HEK293T (cell line): ENCODE results near the gene SGF29.
"Not testable (repeated sequence)": the region's sequence is repeated elsewhere in the genome, so short reads cannot be mapped to it uniquely, and the experiment has no call there.

Experiments
- CTCF ChIA-PET: fragments of 350-600 bp; formaldehyde crosslinking; extraction: SDS; loops from one replicate; lab custom pipeline; 2021; ENCODE audit warnings: antibody characterized with exemption, inconsistent platforms; lab: Yijun Ruan, JAX
- POLR2A ChIA-PET: fragments of 350-600 bp; formaldehyde crosslinking; extraction: SDS; loops from one replicate; lab custom pipeline; 2020; ENCODE audit warnings: antibody characterized with exemption, inconsistent platforms; lab: Yijun Ruan, JAX
- DNase-seq: peaks from one replicate; pipeline ENCODE4 v3.0.0; 2012; ENCODE audit warnings: mixed read lengths; ENCODE audit errors: extremely low spot score
- ARNT ChIP-seq: fragments of 450-650 bp; IDR thresholded peaks from 2 replicates; pipeline ENCODE4 v1.6.1; 2017; ENCODE audit warnings: mild to moderate bottlenecking
- BHLHE40 ChIP-seq: fragments of 450-650 bp; IDR thresholded peaks from 2 replicates; pipeline ENCODE4 v1.6.1; 2016; ENCODE audit warnings: mild to moderate bottlenecking, moderate library complexity, borderline replicate concordance
- CTBP1 ChIP-seq: fragments of 450-650 bp; IDR thresholded peaks from 2 replicates; pipeline ENCODE4 v1.6.1; 2016; ENCODE audit warnings: borderline replicate concordance
- ELF4 ChIP-seq: fragments of 450-650 bp; IDR thresholded peaks from 2 replicates; pipeline ENCODE4 v1.6.1; 2017; ENCODE audit warnings: antibody characterized with exemption
- FOXA1 ChIP-seq: fragments of 450-650 bp; IDR thresholded peaks from 2 replicates; pipeline ENCODE4 v1.6.1; 2016; ENCODE audit warnings: mild to moderate bottlenecking
- FOXK2 ChIP-seq: fragments of 450-650 bp; IDR thresholded peaks from 2 replicates; pipeline ENCODE4 v1.6.1; 2016; ENCODE audit warnings: mild to moderate bottlenecking
- FOXM1 ChIP-seq: fragments of 450-650 bp; IDR thresholded peaks from 2 replicates; pipeline ENCODE4 v1.6.1; 2017; ENCODE audit warnings: mild to moderate bottlenecking, borderline replicate concordance
- HDGF ChIP-seq: fragments of 450-650 bp; IDR thresholded peaks from 2 replicates; pipeline ENCODE4 v1.6.1; 2017; ENCODE audit warnings: antibody characterized with exemption, borderline replicate concordance
- L3MBTL2 ChIP-seq: fragments of 450-650 bp; conservative IDR thresholded peaks from 2 replicates; pipeline ENCODE4 v1.6.1; 2016; ENCODE audit warnings: mild to moderate bottlenecking
- LEF1 ChIP-seq: fragments of 450-650 bp; IDR thresholded peaks from 2 replicates; pipeline ENCODE4 v1.6.1; 2017; ENCODE audit warnings: mild to moderate bottlenecking, borderline replicate concordance
- NFRKB ChIP-seq: fragments of 450-650 bp; IDR thresholded peaks from 2 replicates; pipeline ENCODE4 v1.6.1; 2016; ENCODE audit warnings: mild to moderate bottlenecking, moderate library complexity
- PKNOX1 ChIP-seq: fragments of 450-650 bp; IDR thresholded peaks from 2 replicates; pipeline ENCODE4 v1.6.1; 2016
- SP1 ChIP-seq: fragments of 450-650 bp; IDR thresholded peaks from 2 replicates; pipeline ENCODE4 v1.6.1; 2017
- SUZ12 ChIP-seq: fragments of 450-650 bp; IDR thresholded peaks from 2 replicates; pipeline ENCODE4 v1.6.1; 2016; ENCODE audit warnings: mild to moderate bottlenecking
- TARDBP ChIP-seq: fragments of 450-650 bp; IDR thresholded peaks from 2 replicates; pipeline ENCODE4 v1.6.1; 2016
- ZNF384 ChIP-seq: fragments of 450-650 bp; IDR thresholded peaks from 2 replicates; pipeline ENCODE4 v1.6.1; 2016

SGF29 gene

GRCh38 chr16:28603381-28604185 is 49.9 kb downstream of the SGF29 start:
- TF ChIP-seq PKNOX1 (no peak), FOXM1 (no peak), SP1 (no peak), TARDBP (no peak), ELF4 (no peak), HDGF (no peak), L3MBTL2 (no peak), BHLHE40 (no peak), FOXK2 (no peak), FOXA1 (no peak), CTBP1 (no peak), NFRKB (no peak), ZNF384 (no peak), ARNT (no peak), LEF1 (no peak), SUZ12 (no peak)
- ChIA-PET POLR2A (no interaction called here), CTCF (no interaction called here)
- no peak for DNase-seq

- CTCF ChIA-PET = no interaction called here
- TF ChIP-seq FOXA1 (no peak), LEF1 (no peak), ELF4 (no peak), FOXM1 (no peak), HDGF (no peak), SP1 (no peak), ZNF384 (no peak), ARNT (no peak), PKNOX1 (no peak), CTBP1 (no peak), L3MBTL2 (no peak), TARDBP (no peak), NFRKB (no peak), BHLHE40 (no peak), FOXK2 (no peak), SUZ12 (no peak)
- DNase-seq = no peak
- POLR2A ChIA-PET = no interaction called here
These were observed 50.5 kb downstream of the SGF29 start for GRCh38 chr16:28604186-28604565.

- POLR2A ChIA-PET = no interaction called here
- no peak for DNase-seq
- TF ChIP-seq PKNOX1 = no peak
- TF ChIP-seq SP1 = no peak
- TF ChIP-seq HDGF = no peak
- no peak for TF ChIP-seq LEF1
- no peak for TF ChIP-seq ZNF384
- TF ChIP-seq FOXM1 = no peak
- no peak for TF ChIP-seq TARDBP
- no peak for TF ChIP-seq L3MBTL2
- CTCF ChIA-PET = no interaction called here
These were observed 52.8 kb downstream of the SGF29 start for GRCh38 chr16:28606291-28607115.

GRCh38 chr16:28607116-28607623 is 53.5 kb downstream of the SGF29 start:
- ChIA-PET CTCF (no interaction called here), POLR2A (no interaction called here)
- TF ChIP-seq L3MBTL2 = no peak
- TF ChIP-seq HDGF = no peak
- TF ChIP-seq TARDBP = no peak
- TF ChIP-seq SUZ12 = no peak
- no peak for TF ChIP-seq PKNOX1
- no peak for TF ChIP-seq ZNF384
- no peak for TF ChIP-seq NFRKB
- no peak for TF ChIP-seq CTBP1
- no peak for TF ChIP-seq FOXM1
- TF ChIP-seq BHLHE40 = no peak
- TF ChIP-seq LEF1 = no peak
- TF ChIP-seq ELF4 = no peak
- TF ChIP-seq ARNT = no peak
- TF ChIP-seq FOXA1 = no peak
- DNase-seq = no peak

- CTCF ChIA-PET, POLR2A ChIA-PET, DNase-seq: not testable (repeated sequence)
These were observed 54.2 kb downstream of the SGF29 start for GRCh38 chr16:28607681-28608495.

GRCh38 chr16:28608496-28608808 is 54.7 kb downstream of the SGF29 start:
- POLR2A ChIA-PET, CTCF ChIA-PET, DNase-seq: not testable (repeated sequence)

- CTCF ChIA-PET, DNase-seq: not testable (repeated sequence)
- POLR2A ChIA-PET = interaction anchor here (0.7 to 1.4 kb wide), 2 partner anchors 11 to 55 kb away, joined by 4 to 5 read pairs; partner anchors contain the start of gene SGF29
These were observed 55.3 kb downstream of the SGF29 start for GRCh38 chr16:28608867-28609596.
